Suprapubic skin (tissue), 4 donors: ENCODE measurements around the gene TIPIN. TPM values are rescaled to one million over a fixed set of nuclear protein-coding genes. Genes with fewer than 3 reads are reported as not detected.
"Not testable (repeated sequence)": the region's sequence is repeated elsewhere in the genome, so short reads cannot be mapped to it uniquely, and the experiment has no call there.

ENCODE experiments used
- DNase-seq, 2 donors: peaks; one replicate each; pipeline ENCODE4 v3.0.0-alpha.2; 2019; ENCODE audit warnings: low spot score in 2 of 2
- H3K27ac ChIP-seq: fragments of 200-600 bp; sonication (generic); one replicate; pipeline ENCODE4 v1.5.1; 2019
- H3K27me3 ChIP-seq: fragments of 200-600 bp; sonication (generic); one replicate; pipeline ENCODE4 v1.5.1; 2019
- H3K36me3 ChIP-seq: fragments of 200-600 bp; sonication (generic); one replicate; pipeline ENCODE4 v1.5.1; 2019
- H3K4me1 ChIP-seq: fragments of 200-600 bp; sonication (generic); one replicate; pipeline ENCODE4 v1.5.1; 2019
- H3K4me3 ChIP-seq: fragments of 200-600 bp; sonication (generic); one replicate; pipeline ENCODE4 v1.5.1; 2019; ENCODE audit warnings: mild to moderate bottlenecking
- H3K9me3 ChIP-seq: fragments of 200-600 bp; sonication (generic); one replicate; pipeline ENCODE4 v1.5.1; 2019
- CTCF ChIP-seq, 2 donors: fragments of 200-600 bp in 1 of 2; fragments of 450-650 bp in 1 of 2; sonication (generic) in 1 of 2; IDR thresholded peaks; one replicate each; pipeline ENCODE4 v1.5.1; 2016 to 2019; ENCODE audit warnings: antibody characterized with exemption in 2 of 2, mild to moderate bottlenecking in 1 of 2, moderate library complexity in 1 of 2
- EP300 ChIP-seq: sonication (generic); formaldehyde crosslinking; IDR thresholded peaks from one replicate; pipeline ENCODE4 v1.6.1; 2017; ENCODE audit warnings: antibody characterized with exemption
- POLR2A ChIP-seq, 2 donors: fragments of 450-650 bp; IDR thresholded peaks; one replicate each; pipeline ENCODE4 v1.6.1; 2017; ENCODE audit warnings: antibody characterized with exemption in 2 of 2, mild to moderate bottlenecking in 2 of 2, moderate library complexity in 2 of 2
- POLR2AphosphoS5 ChIP-seq, 3 donors: sonication (generic); formaldehyde crosslinking; IDR thresholded peaks; one replicate each; pipeline ENCODE4 v1.6.1; 2017; ENCODE audit warnings: antibody characterized with exemption in 3 of 3
- WGBS: methylation state at CpG from one replicate; pipeline ENCODE4 v1.1.5; 2018; 5-methylcytosine and 5-hydroxymethylcytosine counted together
- total RNA-seq, 4 donors: library from RNA; depleted of rRNA; stranded (reverse); fragments of >200 nt; gene quantifications; one replicate each; pipeline ENCODE4 v1.1.0, GENCODE V29; 2016

Gene TIPIN
- total RNA-seq, 4 donors from 2014 or later = 4.8 to 8.2 (median 7.0) TPM

- DNase-seq = peak; percentile 98 to 99
- TF ChIP-seq EP300 (no peak), POLR2AphosphoS5 (IDR thresholded peaks at IDR 0.05) (peak in 1 of 3 donors; percentile 75), CTCF (IDR thresholded peaks at IDR 0.05) (peak; percentile 39 to 73)
- H3K4me3 ChIP-seq = peak within 1 kb of the TSS; percentile 79
- H3K4me1 ChIP-seq = peaks cover 32% of the 10 kb centered on the region
- 3% methylated on average over 46 of the region's 69 CpGs for whole genome bisulfite sequencing
- H3K9me3 ChIP-seq = no peaks in the 10 kb centered on the region
- H3K27ac ChIP-seq = peak within 1 kb of the TSS; percentile 93
- H3K36me3 ChIP-seq = no peaks in the 10 kb centered on the region
- H3K27me3 ChIP-seq = no peaks in the 10 kb centered on the region
Measured at GRCh38 chr15:66386204-66387123, 30.0 kb upstream of the TIPIN start, which contains the start of gene MAP2K1. TSS of gene MAP2K1 (plus strand) at chr15:66386912. CDS start at chr15:66387348, 436 bp downstream.

DNA sequence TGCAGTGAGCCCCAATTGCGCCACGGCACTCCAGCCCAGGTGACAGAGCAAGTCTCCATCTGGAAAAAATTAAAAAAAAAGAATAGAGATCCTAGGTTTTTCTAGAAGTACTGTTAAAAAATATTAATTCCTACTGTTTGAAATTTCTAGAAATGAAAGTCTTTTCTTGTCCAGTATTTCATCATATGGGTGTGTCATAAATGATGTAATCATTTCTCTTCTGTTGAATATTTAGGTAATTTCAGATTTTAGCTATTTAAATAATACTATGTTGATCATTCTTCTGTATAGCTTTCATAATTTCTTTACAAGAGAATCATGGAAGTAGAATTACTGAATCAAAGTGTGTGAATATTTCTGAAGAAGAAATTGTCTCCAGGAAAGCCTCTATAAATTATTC, 24.9 kb upstream of the TIPIN start:
- 89% methylated on average over 2 of the region's 2 CpGs for WGBS
- DNase-seq = not testable (repeated sequence)
- H3K4me1 ChIP-seq = peaks cover 12% of the 10 kb centered on the region

GRCh38 chr15:66378814-66379430, 22.4 kb upstream of the TIPIN start:
- no peak for TF ChIP-seq POLR2A (IDR thresholded peaks at IDR 0.05)
- no peak for TF ChIP-seq POLR2AphosphoS5 (IDR thresholded peaks at IDR 0.05)
- TF ChIP-seq CTCF (IDR thresholded peaks at IDR 0.05) = no peak
- TF ChIP-seq EP300 = no peak
- Histone ChIP-seq H3K36me3 (no peaks in the 10 kb centered on the region), H3K27ac (no peak overlapping the region), H3K4me3 (no peak overlapping the region), H3K4me1 (no peaks in the 10 kb centered on the region), H3K27me3 (no peaks in the 10 kb centered on the region), H3K9me3 (no peaks in the 10 kb centered on the region)
- WGBS = 83% methylated on average over 7 of the region's 7 CpGs
- DNase-seq = no peak

More for the DNA sequence above, 24.9 kb upstream of the TIPIN start:
- H3K4me3 ChIP-seq, H3K27me3 ChIP-seq, H3K36me3 ChIP-seq, H3K27ac ChIP-seq, H3K9me3 ChIP-seq: not testable (repeated sequence)

GRCh38 chr15:66374179-66374578, 17.7 kb upstream of the TIPIN start:
- 88% methylated on average over 4 of the region's 4 CpGs for WGBS
- no peaks in the 10 kb centered on the region for H3K27me3 ChIP-seq
- no peak for DNase-seq
- H3K36me3 ChIP-seq = no peaks in the 10 kb centered on the region
- no peak overlapping the region for H3K4me3 ChIP-seq
- H3K27ac ChIP-seq = no peak overlapping the region
- H3K9me3 ChIP-seq = no peaks in the 10 kb centered on the region
- TF ChIP-seq POLR2AphosphoS5 (IDR thresholded peaks at IDR 0.05) (no peak), EP300 (no peak), CTCF (IDR thresholded peaks at IDR 0.05) (no peak), POLR2A (IDR thresholded peaks at IDR 0.05) (no peak)
- peaks cover 11% of the 10 kb centered on the region for H3K4me1 ChIP-seq

DNA sequence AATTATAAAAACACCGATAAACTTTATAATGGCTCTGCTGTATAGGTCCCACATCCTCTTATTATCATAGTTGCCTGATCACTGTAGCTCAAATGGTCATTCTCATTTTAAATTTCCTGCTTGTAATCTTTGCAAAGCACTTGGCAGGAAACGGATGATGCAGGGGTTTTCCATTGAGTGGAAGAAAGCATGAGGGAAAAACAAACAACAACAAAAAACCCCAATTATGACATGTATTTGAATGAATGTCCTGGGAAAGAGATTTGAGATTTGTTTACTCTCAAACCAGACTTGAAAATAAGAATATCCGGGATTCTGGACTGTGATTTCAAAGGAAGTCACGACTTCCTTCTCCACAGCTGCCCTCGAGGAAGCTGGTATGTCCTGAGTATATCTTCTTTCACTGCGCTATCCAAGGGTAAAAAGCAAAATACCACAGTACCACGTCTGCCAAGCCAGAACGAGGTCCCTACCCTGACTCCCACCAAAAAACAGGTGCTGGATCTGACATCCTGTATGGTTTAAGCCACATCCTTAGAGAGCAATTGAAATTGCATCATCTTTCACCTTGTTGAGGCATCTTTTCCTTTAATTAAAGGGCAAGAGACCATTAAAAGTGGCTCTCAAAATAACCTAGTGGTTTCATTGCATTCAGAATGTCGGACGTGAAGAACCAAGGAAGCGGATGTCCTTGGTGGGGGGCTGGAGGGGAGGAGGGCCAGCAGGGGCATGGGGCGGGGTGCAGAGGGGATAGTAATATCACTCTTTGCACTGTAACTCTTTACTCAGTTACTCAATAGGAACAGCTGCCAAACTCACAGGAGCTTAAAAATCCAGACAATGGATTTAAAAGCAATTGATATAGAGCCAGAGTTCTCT, 13.5 kb upstream of the TIPIN start:
- TF ChIP-seq CTCF (IDR thresholded peaks at IDR 0.05) = no peak
- no peak for TF ChIP-seq POLR2AphosphoS5 (IDR thresholded peaks at IDR 0.05)
- no peak for TF ChIP-seq EP300
- TF ChIP-seq POLR2A (IDR thresholded peaks at IDR 0.05) = no peak
- Histone ChIP-seq H3K9me3 (no peaks in the 10 kb centered on the region), H3K27ac (peak overlapping the region; percentile 55), H3K4me1 (peaks cover 11% of the 10 kb centered on the region), H3K36me3 (no peaks in the 10 kb centered on the region), H3K27me3 (no peaks in the 10 kb centered on the region), H3K4me3 (peak overlapping the region; percentile 41)
- no peak for DNase-seq
- 21% methylated on average over 12 of the region's 12 CpGs for WGBS
